CD4-positive, alpha-beta T cell treated with Interleukin-4 for 1 hour (primary cell): ENCODE results near the gene OR56B1.

Experiments
- DNase-seq, 2 donors: peaks; one replicate each; pipeline ENCODE4 v3.0.0-alpha.2; 2020 to 2022

The OR56B1 gene

GRCh38 chr11:5737091-5737490 is 843 bp downstream of the OR56B1 start:
- no peak for DNase-seq

- no peak for DNase-seq
Observed at GRCh38 chr11:5737670-5738392, 1.6 kb downstream of the OR56B1 start.

DNA sequence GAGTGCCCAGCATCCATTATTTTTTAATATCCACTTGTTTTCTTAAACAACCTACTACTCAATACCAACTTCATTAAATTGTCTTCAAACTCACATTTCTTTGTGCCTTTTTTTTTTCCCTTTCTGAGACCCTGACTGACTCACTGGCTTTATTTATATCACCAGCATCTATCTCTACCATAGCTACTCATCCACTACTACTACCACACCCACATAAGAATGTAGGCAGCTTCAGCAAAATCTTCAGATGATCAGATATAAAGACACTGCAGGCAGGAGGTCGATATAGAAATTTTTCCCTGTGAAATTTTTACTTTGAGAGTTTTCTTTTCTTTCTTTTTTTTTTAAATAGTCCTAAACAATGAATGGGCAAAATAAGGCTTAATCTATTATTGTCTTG is 2.2 kb downstream of the OR56B1 start:
- no peak for DNase-seq

DNA sequence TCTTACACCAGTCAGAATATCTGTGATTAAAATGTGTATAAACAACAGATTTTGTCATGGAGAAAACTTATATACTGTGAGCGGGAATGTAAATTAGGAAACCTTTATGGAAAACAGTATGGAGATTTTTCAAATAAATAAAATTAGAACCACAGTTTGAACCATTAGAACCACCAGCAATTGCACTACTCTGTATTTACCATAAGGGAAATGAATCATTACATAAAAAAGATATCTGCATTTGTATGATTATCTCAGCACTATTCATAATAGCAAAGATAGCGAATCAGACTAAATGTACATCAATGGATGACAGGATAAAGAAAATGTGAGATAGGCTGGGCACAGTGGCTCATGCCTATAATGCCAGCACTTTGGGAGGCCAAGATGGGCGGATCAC is 10.4 kb downstream of the OR56B1 start:
- DNase-seq, result no peak

DNA sequence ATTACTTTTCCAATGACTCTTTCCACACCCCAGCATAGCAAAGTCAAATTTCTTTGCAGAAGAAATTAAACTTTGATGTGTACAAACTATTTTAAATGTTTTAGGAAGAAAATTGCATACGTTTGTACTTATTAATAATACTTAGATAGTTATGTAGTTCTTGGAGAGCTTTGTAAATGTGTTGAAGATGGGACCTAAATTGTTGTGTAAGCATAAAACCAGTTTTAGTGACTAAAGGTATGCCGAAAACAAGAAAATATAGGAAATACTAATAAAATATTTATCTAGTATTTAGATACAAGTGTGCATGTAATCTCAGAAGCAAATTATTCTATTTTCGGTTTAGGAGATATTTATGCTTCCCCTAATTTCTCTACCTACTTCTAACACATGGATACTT is 13.6 kb downstream of the OR56B1 start:
- DNase-seq, result no peak

GRCh38 chr11:5753943-5754342 is 17.7 kb downstream of the OR56B1 start, which contains the start of gene OR52N4:
Gene OR52N4, plus strand, starts transcription at chr11:5754243. Its CDS starts 498 bp downstream, at chr11:5754741.
- no peak for DNase-seq

- no peak for DNase-seq
Observed at GRCh38 chr11:5767056-5767455, 30.8 kb downstream of the OR56B1 start.

DNA sequence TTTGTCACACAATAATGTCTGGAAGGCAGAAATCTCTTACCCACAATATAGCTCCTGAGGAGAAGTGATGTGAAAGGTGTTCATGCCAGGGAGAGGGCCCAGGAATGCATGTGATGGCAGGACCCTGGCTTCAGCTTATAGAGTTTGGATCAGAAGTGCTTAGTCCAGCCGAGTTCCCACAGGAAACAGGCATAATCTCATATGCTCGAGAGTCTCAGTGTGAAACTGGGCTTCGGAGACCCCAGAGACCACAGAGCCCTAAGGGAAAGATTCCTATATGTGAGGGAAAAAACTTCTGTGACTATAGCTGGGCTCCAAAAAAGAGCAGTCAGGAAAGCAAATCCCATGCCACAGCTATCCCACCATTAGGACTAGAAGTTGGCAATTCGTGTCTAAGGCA is 47.0 kb downstream of the OR56B1 start, which contains the start of gene OR52N5:
TSS of gene OR52N5 (minus strand) at position 101 of the 400 bp plus-strand sequence. CDS start 4,721 bp downstream, outside the sequence.
- DNase-seq, result no peak
